ENCODE data around the gene HOXC4. TPM values are rescaled to one million over a fixed set of nuclear protein-coding genes. Genes with fewer than 3 reads are reported as not detected.

The HOXC4 gene
- total and polyA plus RNA-seq, 7 donors, result 0.38 to 1.2 (median 0.69) TPM; not detected in 3

- TF ChIP-seq, protein P1, sequence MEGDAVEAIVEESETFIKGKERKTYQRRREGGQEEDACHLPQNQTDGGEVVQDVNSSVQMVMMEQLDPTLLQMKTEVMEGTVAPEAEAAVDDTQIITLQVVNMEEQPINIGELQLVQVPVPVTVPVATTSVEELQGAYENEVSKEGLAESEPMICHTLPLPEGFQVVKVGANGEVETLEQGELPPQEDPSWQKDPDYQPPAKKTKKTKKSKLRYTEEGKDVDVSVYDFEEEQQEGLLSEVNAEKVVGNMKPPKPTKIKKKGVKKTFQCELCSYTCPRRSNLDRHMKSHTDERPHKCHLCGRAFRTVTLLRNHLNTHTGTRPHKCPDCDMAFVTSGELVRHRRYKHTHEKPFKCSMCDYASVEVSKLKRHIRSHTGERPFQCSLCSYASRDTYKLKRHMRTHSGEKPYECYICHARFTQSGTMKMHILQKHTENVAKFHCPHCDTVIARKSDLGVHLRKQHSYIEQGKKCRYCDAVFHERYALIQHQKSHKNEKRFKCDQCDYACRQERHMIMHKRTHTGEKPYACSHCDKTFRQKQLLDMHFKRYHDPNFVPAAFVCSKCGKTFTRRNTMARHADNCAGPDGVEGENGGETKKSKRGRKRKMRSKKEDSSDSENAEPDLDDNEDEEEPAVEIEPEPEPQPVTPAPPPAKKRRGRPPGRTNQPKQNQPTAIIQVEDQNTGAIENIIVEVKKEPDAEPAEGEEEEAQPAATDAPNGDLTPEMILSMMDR (IDR thresholded peaks at IDR 0.05), result no peak
- TF ChIP-seq EP300 (IDR thresholded peaks at IDR 0.05), result no peak
- no peak for TF ChIP-seq POLR2AphosphoS5 (IDR thresholded peaks at IDR 0.05)
- peaks cover 37 to 77% (median 65%) of the 10 kb centered on the region in 3 donors for H3K27me3 ChIP-seq
- peak overlapping the region; percentile 58 to 69 (median 62) for H3K27ac ChIP-seq
- intact Hi-C loops (cut with DNase I), result loop anchor here (5.0 kb wide), 2 partner anchors 74 to 139 kb away; no protein-coding TSS in a partner anchor
- no peak for DNase-seq
- no peaks in the 10 kb centered on the region for H3K36me3 ChIP-seq
- peak overlapping the region; percentile 40 to 61 (median 52) for H3K4me3 ChIP-seq
- H3K9me3 ChIP-seq, result no peaks in the 10 kb centered on the region
- H3K4me1 ChIP-seq, result peaks cover 0 to 41% (median 35%) of the 10 kb centered on the region in 4 donors
- WGBS, 2 donors, result 6 to 16% methylated on average over 22 of the region's 22 CpGs
Measured at GRCh38 chr12:54053003-54053750, 458 bp upstream of the HOXC4 start.

GRCh38 chr12:54054742-54055194 lies 1.1 kb downstream of the HOXC4 start:
- no peaks in the 10 kb centered on the region for H3K36me3 ChIP-seq
- peaks cover 24 to 65% (median 52%) of the 10 kb centered on the region in 3 donors for H3K27me3 ChIP-seq
- H3K4me3 ChIP-seq, result peak overlapping the region; percentile 40 to 61 (median 52)
- TF ChIP-seq, protein P1 (IDR thresholded peaks at IDR 0.05), result no peak
- no peak for TF ChIP-seq POLR2A (IDR thresholded peaks at IDR 0.05)
- no peak for TF ChIP-seq EP300 (IDR thresholded peaks at IDR 0.05)
- no peak for TF ChIP-seq POLR2AphosphoS5 (IDR thresholded peaks at IDR 0.05)
- intact Hi-C loops (cut with DNase I), result loop anchor here (2.0 to 5.0 kb wide), 3 partner anchors 24 to 138 kb away; no protein-coding TSS in a partner anchor
- DNase-seq, result no peak
- H3K4me1 ChIP-seq, result peaks cover 0 to 41% (median 35%) of the 10 kb centered on the region in 4 donors
- no peak overlapping the region for H3K27ac ChIP-seq
- H3K9me3 ChIP-seq, result no peaks in the 10 kb centered on the region
- 17 to 24% methylated on average over 24 of the region's 24 CpGs for WGBS, 2 donors

GRCh38 chr12:54055552-54055951 lies 1.9 kb downstream of the HOXC4 start:
- no peak for TF ChIP-seq POLR2A (IDR thresholded peaks at IDR 0.05)
- no peak for TF ChIP-seq POLR2AphosphoS5 (IDR thresholded peaks at IDR 0.05)
- TF ChIP-seq, protein P1 (IDR thresholded peaks at IDR 0.05), result no peak
- no peak for TF ChIP-seq EP300 (IDR thresholded peaks at IDR 0.05)
- Histone ChIP-seq H3K27ac (no peak overlapping the region), H3K4me1 (peaks cover 0 to 41% (median 35%) of the 10 kb centered on the region in 4 donors), H3K27me3 (peaks cover 16 to 57% (median 48%) of the 10 kb centered on the region in 3 donors), H3K9me3 (no peaks in the 10 kb centered on the region), H3K36me3 (no peaks in the 10 kb centered on the region), H3K4me3 (no peak overlapping the region)
- DNase-seq, result no peak
- intact Hi-C loops (cut with DNase I), result loop anchor here (2.0 kb wide), 1 partner anchor 23 kb away; no protein-coding TSS in a partner anchor
- 36 to 66% methylated on average over 2 of the region's 2 CpGs for WGBS, 2 donors

GRCh38 chr12:54056110-54056509 lies 2.5 kb downstream of the HOXC4 start:
- Histone ChIP-seq H3K36me3 (no peaks in the 10 kb centered on the region), H3K4me3 (no peak overlapping the region), H3K9me3 (no peaks in the 10 kb centered on the region), H3K27ac (no peak overlapping the region), H3K4me1 (peaks cover 0 to 39% (median 33%) of the 10 kb centered on the region in 4 donors), H3K27me3 (peaks cover 12 to 52% (median 43%) of the 10 kb centered on the region in 3 donors)
- intact Hi-C loops (cut with DNase I), result no loop called here
- no peak for TF ChIP-seq POLR2AphosphoS5 (IDR thresholded peaks at IDR 0.05)
- TF ChIP-seq, protein P1 (IDR thresholded peaks at IDR 0.05), result no peak
- TF ChIP-seq POLR2A (IDR thresholded peaks at IDR 0.05), result no peak
- TF ChIP-seq EP300 (IDR thresholded peaks at IDR 0.05), result no peak
- DNase-seq, result no peak

All from sigmoid colon (tissue), 7 donors.